SK-N-SH (cell line): ENCODE measurements around the gene CACNG4. TPM values are rescaled to one million over a fixed set of nuclear protein-coding genes. Genes with fewer than 3 reads are reported as not detected.

Experiments
- CTCF ChIA-PET: fragments of 300-600, 350-600 bp; formaldehyde crosslinking; extraction: SDS; loops from one replicate; lab custom pipeline; 2021; lab: Yijun Ruan, JAX
- POLR2A ChIA-PET: fragments of 350-600 bp; sonication (Branson Sonifier 250); formaldehyde crosslinking; extraction: SDS; loops from one replicate; lab custom pipeline; 2020; ENCODE audit warnings: antibody characterized with exemption, inconsistent platforms; lab: Yijun Ruan, JAX
- DNase-seq: peaks from one replicate; pipeline ENCODE4 v3.0.0; 2012
- H2AFZ ChIP-seq: fragments of 200-600 bp; sonication (generic); 2 replicates; pipeline ENCODE4 v1.8.1; 2016; ENCODE audit warnings: antibody characterized with exemption, mild to moderate bottlenecking, low read depth
- H3F3A ChIP-seq: fragments of 200-600 bp; sonication (generic); replicated peaks from 2 replicates; pipeline ENCODE3; 2016; ENCODE audit warnings: antibody characterized with exemption, mild to moderate bottlenecking; ENCODE audit not compliant: insufficient read depth
- H3K27ac ChIP-seq, 2 experiments: fragments of 200-500 bp in 1 of 2; fragments of 200-600 bp in 1 of 2; sonication (Bioruptor generic) in 1 of 2; sonication (generic), shearing (Covaris generic) in 1 of 2; 2 replicates each; pipeline versions ENCODE4 v1.5.1 to v1.6.1; 2014 to 2016; ENCODE audit warnings: low read depth in 2 of 2, inconsistent platforms in 1 of 2, low read length in 1 of 2, mild to moderate bottlenecking in 1 of 2, mixed read lengths in 1 of 2
- H3K27me3 ChIP-seq: fragments of 200-600 bp; sonication (generic), shearing (Covaris generic); 2 replicates; pipeline ENCODE4 v1.6.1; 2016; ENCODE audit warnings: mixed run types; ENCODE audit not compliant: insufficient read depth
- H3K36me3 ChIP-seq, 2 experiments: fragments of 200-500 bp in 1 of 2; fragments of 200-600 bp in 1 of 2; sonication (Bioruptor generic) in 1 of 2; sonication (generic) in 1 of 2; replicated peaks in 1 of 2; 2 replicates each; pipeline versions ENCODE3 to v1.5.1; 2014 to 2016; ENCODE audit warnings: low read length in 1 of 2, mild to moderate bottlenecking in 1 of 2; ENCODE audit not compliant: insufficient read depth in 2 of 2, control insufficient read depth in 1 of 2
- H3K4me1 ChIP-seq, 2 experiments: fragments of 200-500 bp in 1 of 2; fragments of 200-600 bp in 1 of 2; sonication (Bioruptor generic) in 1 of 2; sonication (generic), shearing (Covaris generic) in 1 of 2; 2 replicates each; pipeline versions ENCODE4 v1.5.1 to v1.6.1; 2014 to 2016; ENCODE audit warnings: low read depth in 1 of 2, low read length in 1 of 2, mixed run types in 1 of 2; ENCODE audit not compliant: insufficient read depth in 2 of 2, control insufficient read depth in 1 of 2
- H3K4me2 ChIP-seq: fragments of 200-600 bp; sonication (generic), shearing (Covaris generic); 2 replicates; pipeline ENCODE4 v1.6.1; 2017; ENCODE audit warnings: mixed run types
- H3K4me3 ChIP-seq, 2 experiments: fragments of 200-500 bp in 1 of 2; fragments of 200-600 bp in 1 of 2; sonication (Bioruptor generic) in 1 of 2; sonication (generic), shearing (Covaris generic) in 1 of 2; 2 replicates each; pipeline versions ENCODE4 v1.5.1 to v1.8.1; 2014 to 2016; ENCODE audit warnings: low read depth in 2 of 2, inconsistent platforms in 1 of 2, low read length in 1 of 2, mild to moderate bottlenecking in 1 of 2, mixed read lengths in 1 of 2, moderate library complexity in 1 of 2
- H3K79me2 ChIP-seq: fragments of 200-600 bp; sonication (generic); 2 replicates; pipeline ENCODE4 v1.8.1; 2017; ENCODE audit warnings: mild to moderate bottlenecking; ENCODE audit not compliant: insufficient read depth
- H3K9ac ChIP-seq: fragments of 200-600 bp; sonication (generic); 2 replicates; pipeline ENCODE4 v1.6.1; 2017; ENCODE audit warnings: mixed run types
- H3K9me2 ChIP-seq: fragments of 200-600 bp; sonication (generic); 2 replicates; pipeline ENCODE4 v1.6.1; 2017; ENCODE audit warnings: mixed run types
- H3K9me3 ChIP-seq: fragments of 200-600 bp; sonication (generic); 2 replicates; pipeline ENCODE4 v1.6.1; 2017; ENCODE audit warnings: mixed run types, mild to moderate bottlenecking, moderate library complexity
- H4K20me1 ChIP-seq: fragments of 200-600 bp; sonication (generic); 2 replicates; pipeline ENCODE4 v1.6.1; 2017; ENCODE audit warnings: mild to moderate bottlenecking, mixed run types; ENCODE audit not compliant: insufficient read depth
- CTCF ChIP-seq: fragments of 200-600 bp; sonication (generic); IDR thresholded peaks from 2 replicates; pipeline ENCODE4 v1.6.1; 2017; ENCODE audit warnings: antibody characterized with exemption, mild to moderate bottlenecking, moderate library complexity
- FOXJ3 ChIP-seq: sonication (generic); formaldehyde crosslinking; IDR thresholded peaks from 2 replicates; pipeline ENCODE4 v1.5.1; 2020; ENCODE audit warnings: mild to moderate bottlenecking, missing genetic modification reagents
- GABPA ChIP-seq: IDR thresholded peaks from 2 replicates; pipeline ENCODE4 v1.4.0; 2012; ENCODE audit warnings: low read depth, mild to moderate bottlenecking
- GATA2 ChIP-seq: sonication (generic); formaldehyde crosslinking; IDR thresholded peaks from 2 replicates; pipeline ENCODE4 v1.5.0; 2020; ENCODE audit warnings: mild to moderate bottlenecking, missing genetic modification reagents
- MXI1 ChIP-seq: IDR thresholded peaks from 2 replicates; pipeline ENCODE4 v1.6.1; 2012; ENCODE audit warnings: mild to moderate bottlenecking, low read depth, low read length, improper control_type of control experiment
- NFIC ChIP-seq: IDR thresholded peaks from 2 replicates; pipeline ENCODE4 v1.4.0; 2012; ENCODE audit warnings: borderline replicate concordance
- PBX3 ChIP-seq: IDR thresholded peaks from 2 replicates; pipeline ENCODE4; 2012
- REST ChIP-seq: IDR thresholded peaks from 2 replicates; pipeline ENCODE4 v1.6.1; 2012; ENCODE audit warnings: mild to moderate bottlenecking, low read depth, low read length, moderate library complexity
- RFX5 ChIP-seq: IDR thresholded peaks from 2 replicates; pipeline ENCODE4 v1.6.1; 2012; ENCODE audit warnings: mild to moderate bottlenecking, improper control_type of control experiment, low read length
- RXRA ChIP-seq: IDR thresholded peaks from 2 replicates; pipeline ENCODE4 v1.4.0; 2012; ENCODE audit warnings: low read depth, mild to moderate bottlenecking, borderline replicate concordance
- SIN3A ChIP-seq: IDR thresholded peaks from 2 replicates; pipeline ENCODE4 v1.6.1; 2012; ENCODE audit warnings: low read depth, mild to moderate bottlenecking, low read length, moderate library complexity, borderline replicate concordance
- SMC3 ChIP-seq: IDR thresholded peaks from 2 replicates; pipeline ENCODE4 v1.6.1; 2012; ENCODE audit warnings: low read depth, low read length, improper control_type of control experiment
- TCF12 ChIP-seq: IDR thresholded peaks from 2 replicates; pipeline ENCODE4 v1.4.0; 2012
- TEAD4 ChIP-seq: IDR thresholded peaks from 2 replicates; pipeline ENCODE4 v1.4.0; 2012; ENCODE audit warnings: mild to moderate bottlenecking, borderline replicate concordance; ENCODE audit not compliant: insufficient read depth
- USF1 ChIP-seq: IDR thresholded peaks from 2 replicates; pipeline ENCODE4 v1.4.0; 2012; ENCODE audit warnings: low read depth, borderline replicate concordance
- USF2 ChIP-seq: fragments of 150-350 bp; IDR thresholded peaks from 2 replicates; pipeline ENCODE4 v1.6.1; 2017; ENCODE audit warnings: antibody characterized with exemption, low read length, low read depth, borderline replicate concordance
- ZBTB33 ChIP-seq: IDR thresholded peaks from 2 replicates; pipeline ENCODE4 v1.4.0; 2012; ENCODE audit warnings: low read depth, borderline replicate concordance
- WGBS: methylation state at CpG from one replicate; pipeline ENCODE4 v1.1.6; 2017; ENCODE audit warnings: low lambda C conversion rate; 5-methylcytosine and 5-hydroxymethylcytosine counted together
- polyA plus RNA-seq, 3 experiments: library from polyadenylated mRNA; depleted of rRNA; stranded (reverse); fragments of >200 nt; gene quantifications; 2 replicates each; pipeline ENCODE4 v1.2.3, GENCODE V29; 2012

Gene CACNG4
- polyA plus RNA-seq, 1 of the 3 experiments (the other 2 are of a cell fraction), result 13.2 TPM

- WGBS, result 66% methylated on average over 14 of the region's 14 CpGs
- H3K4me3 ChIP-seq, result no peak overlapping the region
Observed at GRCh38 chr17:66983414-66984021, 19.0 kb downstream of the CACNG4 start.

More at GRCh38 chr17:66983414-66984021, 19.0 kb downstream of the CACNG4 start:
- Histone ChIP-seq H4K20me1 (no peaks in the 10 kb centered on the region), H3F3A (peaks cover 4% of the 10 kb centered on the region), H2AFZ (no peak overlapping the region), H3K36me3 (peaks cover 0 to 11% of the 10 kb centered on the region in 2 experiments), H3K4me1 (peaks cover 5 to 68% of the 10 kb centered on the region in 2 experiments; a peak in 3 of 4 replicates), H3K79me2 (no peaks in the 10 kb centered on the region), H3K4me2 (no peak overlapping the region), H3K27me3 (no peaks in the 10 kb centered on the region), H3K9me2 (no peaks in the 10 kb centered on the region), H3K9ac (no peak overlapping the region), H3K9me3 (no peaks in the 10 kb centered on the region), H3K27ac (peak overlapping the region in 1 of 2 experiments; percentile 98; a peak in 2 of 4 replicates)
- CTCF ChIA-PET, result interaction anchor here (1.1 to 4.9 kb wide), 7 partner anchors 10 to 256 kb away, joined by 3 to 25 read pairs (median 5); no protein-coding TSS in a partner anchor
- no peak for DNase-seq
- POLR2A ChIA-PET, result interaction anchor here (3.1 kb wide), 1 partner anchor 17 kb away, joined by 19 read pairs; no protein-coding TSS in a partner anchor
- TF ChIP-seq TCF12 (no peak), SMC3 (no peak), GATA2 (CRISPR knock-in tag) (no peak), USF2 (no peak), MXI1 (no peak), RFX5 (no peak), ZBTB33 (no peak), TEAD4 (no peak), RXRA (no peak), USF1 (no peak), CTCF (no peak), SIN3A (no peak), NFIC (no peak), GABPA (no peak), FOXJ3 (CRISPR knock-in tag) (no peak), PBX3 (no peak), REST (no peak)
